Measurements from ENCODE around the gene AGPAT1. TPM values are rescaled to one million over a fixed set of nuclear protein-coding genes. Genes with fewer than 3 reads are reported as not detected.

AGPAT1 gene
- total RNA-seq, 1 donor from 2014 or later: 81.1 TPM

DNA sequence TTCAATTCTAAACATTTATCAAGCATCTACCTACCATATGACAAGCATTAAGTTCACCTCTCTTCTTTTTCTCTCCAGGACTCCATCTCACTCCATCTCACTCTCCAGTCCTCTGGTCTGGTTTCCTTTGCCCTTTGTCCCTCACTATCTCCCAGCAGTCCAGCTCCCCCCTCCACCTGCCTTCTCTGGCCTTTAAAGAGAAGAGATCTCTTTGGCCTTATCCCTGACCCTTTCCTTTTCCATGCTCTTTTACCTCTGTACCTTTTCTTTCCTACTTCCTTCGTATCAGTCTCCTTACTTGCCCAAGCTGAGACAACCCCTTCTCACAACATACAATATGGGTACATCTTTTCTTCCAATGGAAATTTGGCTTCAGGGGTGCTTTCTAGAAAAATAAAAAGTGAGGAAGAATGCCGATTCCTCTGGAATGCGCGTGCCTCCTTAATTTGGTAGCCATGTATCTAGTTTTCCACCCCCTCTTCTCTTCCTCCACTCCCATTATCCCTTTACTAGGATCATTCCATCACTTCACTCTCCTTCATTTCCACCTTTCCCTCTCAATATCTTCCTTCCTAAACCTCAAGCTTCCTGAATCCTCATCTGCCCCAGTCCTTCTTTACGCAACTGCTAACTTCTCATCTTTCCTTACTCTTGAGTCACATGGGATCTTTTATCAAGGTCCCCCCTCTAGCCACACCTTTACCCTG, 745 bp upstream of the AGPAT1 start:
- TF ChIP-seq, protein P1, sequence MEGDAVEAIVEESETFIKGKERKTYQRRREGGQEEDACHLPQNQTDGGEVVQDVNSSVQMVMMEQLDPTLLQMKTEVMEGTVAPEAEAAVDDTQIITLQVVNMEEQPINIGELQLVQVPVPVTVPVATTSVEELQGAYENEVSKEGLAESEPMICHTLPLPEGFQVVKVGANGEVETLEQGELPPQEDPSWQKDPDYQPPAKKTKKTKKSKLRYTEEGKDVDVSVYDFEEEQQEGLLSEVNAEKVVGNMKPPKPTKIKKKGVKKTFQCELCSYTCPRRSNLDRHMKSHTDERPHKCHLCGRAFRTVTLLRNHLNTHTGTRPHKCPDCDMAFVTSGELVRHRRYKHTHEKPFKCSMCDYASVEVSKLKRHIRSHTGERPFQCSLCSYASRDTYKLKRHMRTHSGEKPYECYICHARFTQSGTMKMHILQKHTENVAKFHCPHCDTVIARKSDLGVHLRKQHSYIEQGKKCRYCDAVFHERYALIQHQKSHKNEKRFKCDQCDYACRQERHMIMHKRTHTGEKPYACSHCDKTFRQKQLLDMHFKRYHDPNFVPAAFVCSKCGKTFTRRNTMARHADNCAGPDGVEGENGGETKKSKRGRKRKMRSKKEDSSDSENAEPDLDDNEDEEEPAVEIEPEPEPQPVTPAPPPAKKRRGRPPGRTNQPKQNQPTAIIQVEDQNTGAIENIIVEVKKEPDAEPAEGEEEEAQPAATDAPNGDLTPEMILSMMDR (IDR thresholded peaks at IDR 0.05): no peak
- Mint-ChIP-seq H3K36me3 (ENCODE audit: unreplicated experiment) (peaks cover 17% of the 10 kb centered on the region), H3K4me3 (ENCODE audit: unreplicated experiment) (peak overlapping the region; percentile 90), H3K27ac (ENCODE audit: unreplicated experiment) (peak overlapping the region; percentile 100), H3K27me3 (ENCODE audit: unreplicated experiment) (no peaks in the 10 kb centered on the region), H3K9me3 (ENCODE audit: unreplicated experiment) (no peaks in the 10 kb centered on the region), H3K4me1 (ENCODE audit: unreplicated experiment) (peaks cover 52% of the 10 kb centered on the region)
- no peak for DNase-seq (ENCODE audit: extremely low spot score, unreplicated experiment)

DNA sequence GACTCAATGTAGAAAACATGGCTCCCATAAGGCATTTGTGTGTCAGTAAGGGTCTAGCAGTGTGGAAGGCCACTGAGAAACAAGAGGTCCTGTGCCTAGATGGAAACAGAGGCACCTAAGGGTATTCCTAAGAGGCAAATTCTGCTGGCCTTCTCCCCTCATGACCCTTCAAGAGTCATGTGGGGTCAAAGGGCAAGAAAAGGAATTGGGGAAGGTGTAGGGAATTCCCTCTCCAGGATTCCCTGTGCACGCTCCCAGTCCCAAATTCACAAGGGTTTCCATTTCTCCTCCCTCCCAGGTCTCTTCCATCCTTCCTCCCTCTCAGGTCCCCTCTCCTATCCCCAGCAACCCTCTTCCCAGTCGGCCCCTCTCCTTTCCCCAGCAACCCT, 568 bp downstream of the AGPAT1 start:
- no peaks in the 10 kb centered on the region for H3K27me3 Mint-ChIP-seq (ENCODE audit: unreplicated experiment)
- DNase-seq (ENCODE audit: extremely low spot score, unreplicated experiment): no peak
- H3K27ac Mint-ChIP-seq (ENCODE audit: unreplicated experiment): peak overlapping the region; percentile 80
- TF ChIP-seq, protein P1 (IDR thresholded peaks at IDR 0.05): no peak
- peak overlapping the region; percentile 90 for H3K4me3 Mint-ChIP-seq (ENCODE audit: unreplicated experiment)
- H3K4me1 Mint-ChIP-seq (ENCODE audit: unreplicated experiment): peaks cover 52% of the 10 kb centered on the region
- H3K36me3 Mint-ChIP-seq (ENCODE audit: unreplicated experiment): peaks cover 16% of the 10 kb centered on the region
- H3K9me3 Mint-ChIP-seq (ENCODE audit: unreplicated experiment): no peaks in the 10 kb centered on the region

GRCh38 chr6:32174416-32174815, 1.5 kb downstream of the AGPAT1 start:
- TF ChIP-seq, protein P1 (IDR thresholded peaks at IDR 0.05): no peak
- Mint-ChIP-seq H3K4me3 (ENCODE audit: unreplicated experiment) (peak overlapping the region; percentile 90), H3K27ac (ENCODE audit: unreplicated experiment) (no peak overlapping the region), H3K27me3 (ENCODE audit: unreplicated experiment) (no peaks in the 10 kb centered on the region), H3K36me3 (ENCODE audit: unreplicated experiment) (peaks cover 22% of the 10 kb centered on the region), H3K4me1 (ENCODE audit: unreplicated experiment) (peaks cover 43% of the 10 kb centered on the region), H3K9me3 (ENCODE audit: unreplicated experiment) (no peaks in the 10 kb centered on the region)
- no peak for DNase-seq (ENCODE audit: extremely low spot score, unreplicated experiment)

DNA sequence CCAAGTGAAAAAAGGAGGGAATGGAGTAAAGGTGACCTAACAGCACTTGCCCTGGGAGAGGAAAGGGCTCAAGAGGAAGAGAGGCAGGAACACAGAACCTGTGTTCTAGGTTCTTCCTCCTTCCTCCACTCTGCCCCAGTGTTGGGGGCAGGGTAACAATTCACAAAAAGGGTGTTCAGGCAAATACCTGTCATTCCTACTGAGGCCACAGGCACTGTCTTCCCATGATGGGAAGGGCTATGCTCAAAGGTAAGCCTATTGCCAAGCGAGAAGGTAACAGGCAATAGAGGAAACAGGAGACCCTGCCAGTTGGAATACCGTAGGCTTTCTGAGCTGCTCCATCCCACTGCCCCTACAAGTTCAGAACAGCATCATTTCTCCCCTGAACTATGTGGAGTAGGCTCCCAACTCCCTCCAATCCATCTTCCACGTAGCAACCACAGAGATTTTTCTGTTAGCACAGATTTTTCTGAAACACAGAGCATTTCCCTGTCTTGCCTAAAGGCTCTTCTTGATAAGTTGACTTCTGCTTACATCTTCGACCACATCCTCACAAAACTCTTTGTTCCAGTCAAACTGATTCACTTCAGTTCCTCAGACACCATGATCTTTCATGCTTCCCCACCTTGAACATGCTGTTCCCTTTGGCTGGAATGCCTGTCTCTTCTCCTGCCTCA, 2.7 kb downstream of the AGPAT1 start:
- Mint-ChIP-seq H3K9me3 (ENCODE audit: unreplicated experiment) (no peaks in the 10 kb centered on the region), H3K36me3 (ENCODE audit: unreplicated experiment) (peaks cover 25% of the 10 kb centered on the region), H3K4me3 (ENCODE audit: unreplicated experiment) (no peak overlapping the region), H3K27ac (ENCODE audit: unreplicated experiment) (peak overlapping the region; percentile 0), H3K27me3 (ENCODE audit: unreplicated experiment) (no peaks in the 10 kb centered on the region), H3K4me1 (ENCODE audit: unreplicated experiment) (peaks cover 35% of the 10 kb centered on the region)
- TF ChIP-seq, protein P1 (IDR thresholded peaks at IDR 0.05): no peak
- DNase-seq (ENCODE audit: extremely low spot score, unreplicated experiment): no peak

DNA sequence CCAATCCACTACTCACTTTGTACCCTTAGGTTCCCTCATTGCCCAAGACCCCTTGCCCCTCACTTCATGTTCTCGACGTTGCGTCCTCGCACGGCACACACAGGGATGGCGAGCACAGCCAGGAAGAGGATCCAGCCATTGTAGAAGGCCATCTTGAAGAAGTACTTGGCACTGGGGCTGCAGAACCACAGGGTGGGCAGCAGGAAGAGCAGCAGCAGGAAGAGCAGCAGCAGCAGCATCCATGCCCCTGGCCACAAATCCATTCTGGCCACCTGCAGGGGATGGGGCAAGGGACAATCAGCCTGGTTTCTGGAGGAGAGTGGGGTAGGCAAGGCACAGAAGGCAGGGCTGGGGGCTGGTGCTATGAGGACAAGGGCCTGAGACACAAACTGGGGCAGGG, 4.7 kb downstream of the AGPAT1 start:
- no peaks in the 10 kb centered on the region for H3K27me3 Mint-ChIP-seq (ENCODE audit: unreplicated experiment)
- no peaks in the 10 kb centered on the region for H3K9me3 Mint-ChIP-seq (ENCODE audit: unreplicated experiment)
- TF ChIP-seq, protein P1 (IDR thresholded peaks at IDR 0.05): no peak
- peaks cover 36% of the 10 kb centered on the region for H3K36me3 Mint-ChIP-seq (ENCODE audit: unreplicated experiment)
- peaks cover 26% of the 10 kb centered on the region for H3K4me1 Mint-ChIP-seq (ENCODE audit: unreplicated experiment)
- H3K27ac Mint-ChIP-seq (ENCODE audit: unreplicated experiment): no peak overlapping the region
- no peak overlapping the region for H3K4me3 Mint-ChIP-seq (ENCODE audit: unreplicated experiment)
- no peak for DNase-seq (ENCODE audit: extremely low spot score, unreplicated experiment)

Data from osteocyte (in vitro differentiated cells).